ENCODE measurements around the gene DLGAP1.

GRCh38 chr18:4454537-4455112, 482 bp downstream of the DLGAP1 start:
- TF ChIP-seq POLR2A (IDR thresholded peaks at IDR 0.05) (no peak), EP300 (IDR thresholded peaks at IDR 0.05) (no peak)
- TF ChIP-seq, protein P1, sequence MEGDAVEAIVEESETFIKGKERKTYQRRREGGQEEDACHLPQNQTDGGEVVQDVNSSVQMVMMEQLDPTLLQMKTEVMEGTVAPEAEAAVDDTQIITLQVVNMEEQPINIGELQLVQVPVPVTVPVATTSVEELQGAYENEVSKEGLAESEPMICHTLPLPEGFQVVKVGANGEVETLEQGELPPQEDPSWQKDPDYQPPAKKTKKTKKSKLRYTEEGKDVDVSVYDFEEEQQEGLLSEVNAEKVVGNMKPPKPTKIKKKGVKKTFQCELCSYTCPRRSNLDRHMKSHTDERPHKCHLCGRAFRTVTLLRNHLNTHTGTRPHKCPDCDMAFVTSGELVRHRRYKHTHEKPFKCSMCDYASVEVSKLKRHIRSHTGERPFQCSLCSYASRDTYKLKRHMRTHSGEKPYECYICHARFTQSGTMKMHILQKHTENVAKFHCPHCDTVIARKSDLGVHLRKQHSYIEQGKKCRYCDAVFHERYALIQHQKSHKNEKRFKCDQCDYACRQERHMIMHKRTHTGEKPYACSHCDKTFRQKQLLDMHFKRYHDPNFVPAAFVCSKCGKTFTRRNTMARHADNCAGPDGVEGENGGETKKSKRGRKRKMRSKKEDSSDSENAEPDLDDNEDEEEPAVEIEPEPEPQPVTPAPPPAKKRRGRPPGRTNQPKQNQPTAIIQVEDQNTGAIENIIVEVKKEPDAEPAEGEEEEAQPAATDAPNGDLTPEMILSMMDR (IDR thresholded peaks at IDR 0.05), result no peak
